G401 (cell line): ENCODE measurements around the gene PRKAA1. TPM values are rescaled to one million over a fixed set of nuclear protein-coding genes. Genes with fewer than 3 reads are reported as not detected.
"Not testable (repeated sequence)": the region's sequence is repeated elsewhere in the genome, so short reads cannot be mapped to it uniquely, and the experiment has no call there.

Experiments
- DNase-seq: peaks from one replicate; pipeline ENCODE4 v3.0.0-alpha.2; 2015; ENCODE audit warnings: low spot score
- in situ Hi-C: cut with HindIII; loops from 2 replicates; pipeline ENCODE4 v1.10.0; 2016; ENCODE audit warnings: low sequenced_read_pairs, mixed read lengths
- total RNA-seq: library from RNA; depleted of rRNA; stranded (reverse); fragments of >200 nt; shearing (Covaris generic); gene quantifications from 2 replicates; pipeline ENCODE4 v1.2.3, GENCODE V29; 2014

Gene PRKAA1
- total RNA-seq, 1 experiment from 2014 or later, result 74.8 TPM

DNA sequence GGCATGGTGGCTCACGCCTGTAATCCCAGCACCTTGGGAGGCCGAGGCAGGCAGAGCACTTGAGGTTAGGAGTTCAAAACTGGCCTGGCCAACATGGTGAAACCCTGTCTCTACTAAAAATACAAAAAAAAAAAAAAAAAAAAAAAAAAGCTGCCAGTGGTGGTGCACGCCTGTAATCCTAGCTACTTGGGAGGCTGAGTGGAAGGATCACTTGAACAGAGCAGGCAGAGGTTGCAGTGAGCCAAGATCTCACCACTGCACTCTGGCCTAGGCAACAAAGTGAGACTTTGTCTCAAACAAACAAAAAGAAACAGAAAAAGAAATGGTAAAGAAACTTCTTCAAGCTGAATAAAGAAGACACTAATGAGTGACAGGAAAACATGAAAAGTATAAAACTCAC, 11.5 kb downstream of the PRKAA1 start:
- in situ Hi-C loops, DNase-seq: not testable (repeated sequence)

DNA sequence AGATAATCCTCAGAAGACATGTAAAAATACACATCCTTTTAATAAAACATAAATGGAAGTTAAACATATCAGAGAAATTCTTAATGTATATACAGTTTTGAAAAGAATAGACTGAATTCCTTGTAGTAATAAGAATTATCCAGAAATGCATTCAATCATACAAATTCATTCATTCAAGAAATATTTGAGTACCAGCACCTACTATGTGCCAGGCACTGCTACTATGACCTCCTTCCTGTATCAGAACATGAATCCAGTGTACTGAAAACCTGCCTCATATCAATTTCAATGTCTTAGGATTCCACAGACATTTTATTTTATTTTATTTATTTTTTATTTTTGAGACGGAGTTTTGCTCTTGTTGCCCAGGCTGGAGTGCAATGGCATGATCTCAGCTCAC, 13.3 kb downstream of the PRKAA1 start:
- no peak for DNase-seq
- in situ Hi-C loops, result no loop called here

DNA sequence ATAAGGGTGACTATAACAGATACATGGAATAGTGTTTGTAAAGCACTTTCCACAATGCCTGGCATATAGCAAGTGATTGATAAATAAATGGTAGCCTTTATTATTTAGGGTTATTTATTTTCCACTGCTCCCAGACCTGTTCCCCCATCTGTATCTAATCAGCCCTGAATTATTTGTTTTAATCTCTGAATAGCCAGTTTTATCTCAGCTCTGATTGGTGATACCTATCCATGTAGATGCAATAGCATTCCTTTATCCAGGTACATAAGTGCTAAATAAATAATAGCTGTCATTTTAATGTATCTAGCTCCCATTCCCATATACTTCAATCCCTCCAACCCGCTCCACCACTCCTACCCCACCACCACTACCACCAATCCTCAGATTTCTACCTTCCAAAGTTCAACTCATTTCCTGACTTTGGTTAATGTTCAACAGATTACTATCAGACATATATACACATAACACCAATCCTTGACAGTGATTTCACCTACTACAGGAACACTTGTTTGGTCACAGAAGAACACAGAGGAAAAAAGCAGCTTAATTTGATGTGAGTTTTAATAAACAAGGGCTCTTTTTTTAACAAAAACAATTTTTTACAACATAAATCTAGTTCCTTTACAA, 14.0 kb downstream of the PRKAA1 start:
- DNase-seq, result no peak
- in situ Hi-C loops, result no loop called here

DNA sequence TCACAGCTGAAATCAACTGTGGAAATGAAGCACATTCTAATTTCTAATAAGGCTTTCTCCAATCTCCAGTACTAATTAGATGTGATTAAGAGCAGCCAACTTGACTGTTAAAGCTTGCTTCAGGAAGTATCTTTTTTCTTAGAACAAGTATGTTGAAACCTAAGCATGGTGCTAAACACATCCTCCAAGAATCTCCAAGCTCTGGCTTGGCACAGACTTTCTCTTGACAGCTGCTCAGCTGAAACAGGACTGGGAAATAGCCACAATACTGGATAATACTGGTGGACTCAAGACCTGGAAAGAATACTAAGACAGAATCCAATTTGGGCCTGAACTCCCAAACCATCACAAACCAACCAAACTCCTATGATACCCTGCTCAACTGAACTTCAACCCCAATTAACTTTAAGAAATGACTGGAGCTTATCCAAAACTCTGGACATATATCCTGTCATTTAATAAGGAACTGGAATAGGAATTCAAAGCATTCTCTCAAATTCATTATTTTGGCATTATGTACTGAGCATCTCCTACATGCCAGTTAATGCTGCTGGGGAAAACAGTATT, 16.2 kb downstream of the PRKAA1 start:
- peak; percentile 49 for DNase-seq
- in situ Hi-C loops, result no loop called here

DNA sequence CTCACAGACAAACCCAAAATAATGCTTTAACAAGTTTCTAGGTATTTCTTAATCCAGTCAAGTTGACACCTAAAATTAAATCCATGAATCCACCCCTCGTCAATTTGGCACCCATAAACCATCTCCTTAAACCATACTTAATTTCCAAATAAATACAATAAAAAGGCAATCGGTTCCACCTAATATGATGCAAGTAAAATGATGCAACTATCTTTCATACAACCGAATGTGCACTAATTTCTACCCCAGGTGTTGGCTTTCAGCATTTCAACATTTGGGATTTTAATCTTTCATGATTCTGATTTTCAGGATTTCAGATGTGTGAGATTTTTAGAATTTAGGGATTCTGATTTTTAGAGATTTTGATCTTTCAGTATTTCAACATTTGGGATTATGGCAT, 17.3 kb downstream of the PRKAA1 start:
- DNase-seq, result no peak
- in situ Hi-C loops, result no loop called here

DNA sequence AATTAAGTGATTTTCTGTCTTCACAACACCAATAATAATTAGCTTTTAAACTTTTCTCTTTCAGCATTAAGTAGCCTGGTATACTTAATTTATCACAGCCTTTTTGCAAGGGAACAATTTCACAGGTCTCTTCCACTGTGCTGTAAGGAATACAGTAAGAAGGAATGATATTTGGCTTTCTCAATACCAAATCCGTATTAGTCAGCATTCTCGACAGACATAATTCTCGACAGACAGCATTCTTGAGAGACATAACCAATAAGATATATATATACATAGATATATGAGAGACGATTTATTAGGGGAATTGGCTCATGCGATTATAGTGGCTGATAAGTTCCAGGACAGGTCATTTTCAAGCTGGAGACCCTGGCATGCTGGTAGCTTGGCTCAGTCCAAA, 18.0 kb downstream of the PRKAA1 start:
- DNase-seq, result no peak
- in situ Hi-C loops, result no loop called here

DNA sequence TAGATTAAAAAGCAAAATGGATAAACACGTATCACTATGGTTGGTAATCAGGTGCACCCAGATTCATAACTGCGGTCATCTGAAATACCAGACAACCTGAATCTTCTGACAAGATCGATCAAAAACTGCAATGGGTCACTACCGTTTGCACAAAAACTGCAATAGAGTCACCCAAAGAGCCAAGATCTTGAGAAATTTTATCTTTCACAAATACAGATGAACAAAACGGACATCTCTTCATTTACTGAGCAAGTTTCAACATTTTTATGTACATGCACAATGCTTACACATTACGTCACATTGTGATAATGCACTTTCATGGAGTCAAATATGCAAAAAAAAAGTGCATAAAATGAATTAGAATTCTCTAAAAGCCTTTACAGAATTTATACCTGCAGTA, 18.6 kb downstream of the PRKAA1 start:
- in situ Hi-C loops, result no loop called here
- no peak for DNase-seq

DNA sequence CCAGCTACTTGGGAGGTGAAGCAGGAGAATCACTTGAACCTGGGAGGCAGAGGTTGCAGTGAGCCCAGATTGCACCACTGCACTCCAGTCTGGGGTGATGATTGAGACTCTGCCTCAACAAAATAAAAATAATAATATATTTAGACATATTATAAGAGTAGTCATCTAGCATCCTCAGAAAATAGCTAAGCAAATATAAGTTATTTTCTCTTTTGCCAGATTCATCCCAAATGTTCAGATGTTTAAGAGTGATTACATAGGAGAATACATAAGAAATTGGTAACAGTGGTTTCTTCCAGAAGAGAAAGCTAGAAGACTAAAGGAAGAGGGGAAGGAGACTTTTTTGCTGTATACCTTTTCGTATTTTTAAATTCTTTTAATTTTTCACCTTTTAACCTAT, 20.0 kb downstream of the PRKAA1 start:
- in situ Hi-C loops, result no loop called here
- DNase-seq, result no peak

DNA sequence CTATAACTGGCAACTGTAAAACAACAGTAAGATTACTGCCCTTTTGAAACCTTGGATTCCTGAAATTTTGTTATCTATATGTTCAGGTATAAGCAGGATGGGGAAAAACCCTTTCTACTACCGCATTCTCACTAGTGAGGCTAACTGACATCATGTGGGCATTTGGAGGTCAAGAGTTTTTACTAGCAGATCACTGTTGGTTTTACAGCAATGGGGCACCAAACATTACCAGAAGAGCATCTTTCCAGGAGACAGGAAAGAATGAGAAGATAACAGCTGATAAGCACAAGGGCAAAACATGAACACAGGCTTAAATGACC, 21.6 kb downstream of the PRKAA1 start:
- no peak for DNase-seq
- in situ Hi-C loops, result no loop called here

DNA sequence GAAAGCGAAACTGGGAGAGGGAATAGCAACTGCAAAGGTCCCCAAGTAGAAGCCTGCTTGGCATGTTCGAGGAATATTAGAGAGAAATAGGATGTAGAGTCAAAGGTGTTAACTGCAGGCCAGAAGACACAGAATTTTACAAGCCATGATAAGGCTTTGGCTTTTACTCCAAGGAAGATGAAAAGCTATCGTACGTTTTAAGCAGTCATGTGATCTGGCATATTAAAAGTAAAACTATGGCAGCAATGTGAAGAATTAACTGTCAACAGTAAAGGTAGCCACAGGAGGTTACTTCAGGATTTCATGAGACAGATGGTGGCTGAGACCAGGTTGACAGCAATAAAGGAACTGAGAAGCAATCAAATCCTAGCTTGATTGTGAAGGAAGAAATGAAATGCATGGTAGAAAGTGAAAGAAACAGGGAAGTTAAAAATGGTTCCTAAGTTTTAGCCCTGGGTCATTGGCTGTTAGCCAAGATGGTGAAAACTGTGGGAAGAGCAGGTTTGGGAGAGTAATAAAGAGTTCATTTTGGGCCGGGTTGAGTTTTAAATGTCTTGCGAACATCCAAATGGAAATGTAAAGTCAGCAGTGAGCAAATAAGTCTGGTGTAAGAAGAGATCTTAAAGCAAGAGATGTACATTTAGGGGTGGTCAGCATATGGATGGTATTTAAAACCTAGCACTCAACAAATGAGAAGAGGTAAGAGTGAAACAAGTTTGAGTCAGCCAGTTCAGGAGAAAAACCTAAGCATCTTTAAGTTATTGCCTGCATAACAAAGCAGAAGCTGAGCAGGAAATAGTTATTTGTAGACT, 22.1 kb downstream of the PRKAA1 start:
- in situ Hi-C loops, result no loop called here
- peak; percentile 19 for DNase-seq

DNA sequence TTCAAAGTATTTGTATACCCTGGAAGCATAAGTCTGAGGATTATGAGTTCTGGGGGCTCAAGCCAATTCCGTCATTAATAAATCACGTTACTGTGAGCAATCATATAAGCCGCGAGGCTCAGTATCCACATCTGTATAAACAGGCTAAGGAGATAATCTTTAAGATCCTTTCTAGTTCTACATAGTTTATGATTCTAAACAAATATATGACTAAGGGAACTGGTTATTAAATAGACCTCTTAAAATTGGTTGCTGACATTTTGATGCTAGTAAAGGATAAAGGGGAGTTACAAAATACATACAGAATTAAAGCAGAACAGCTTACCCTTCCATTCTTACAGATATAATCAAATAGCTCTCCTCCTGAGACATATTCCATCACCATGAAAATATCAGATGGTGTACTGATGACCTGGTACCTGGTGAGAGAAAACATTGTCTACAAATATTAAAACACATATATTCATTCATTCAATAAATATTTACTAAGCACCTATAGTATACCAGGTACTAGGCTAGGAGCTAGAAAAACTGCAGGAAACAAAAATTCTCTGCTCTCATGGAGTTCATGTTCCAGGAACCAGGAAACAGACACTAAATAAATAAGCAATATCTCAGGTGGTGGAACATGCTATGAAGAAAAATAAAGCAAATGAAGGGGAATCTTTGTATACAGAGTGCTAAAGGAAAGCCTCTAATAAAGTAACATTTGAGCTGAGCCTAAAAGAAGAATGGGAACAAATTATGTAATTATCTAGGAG, 22.9 kb downstream of the PRKAA1 start:
- DNase-seq, result no peak
- in situ Hi-C loops, result no loop called here

DNA sequence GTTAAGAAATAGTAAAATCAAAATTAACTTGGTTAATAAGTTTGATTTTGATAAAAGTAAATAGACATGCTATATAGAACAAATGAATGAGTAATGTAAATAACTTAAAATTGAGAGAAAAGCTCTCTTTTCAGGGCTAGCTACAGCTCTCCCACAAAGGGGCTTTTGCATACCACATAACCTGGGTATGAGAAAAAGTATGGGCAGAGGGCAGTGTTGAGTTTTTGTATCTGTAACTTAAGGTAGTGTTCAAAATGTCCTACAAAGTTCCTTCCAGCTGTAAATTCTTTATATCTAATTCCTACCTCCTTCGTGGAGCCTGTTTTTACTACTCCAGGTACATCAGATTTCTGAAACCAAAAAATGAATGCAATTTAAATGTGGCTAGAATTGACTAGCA, 23.6 kb downstream of the PRKAA1 start:
- in situ Hi-C loops, result no loop called here

DNA sequence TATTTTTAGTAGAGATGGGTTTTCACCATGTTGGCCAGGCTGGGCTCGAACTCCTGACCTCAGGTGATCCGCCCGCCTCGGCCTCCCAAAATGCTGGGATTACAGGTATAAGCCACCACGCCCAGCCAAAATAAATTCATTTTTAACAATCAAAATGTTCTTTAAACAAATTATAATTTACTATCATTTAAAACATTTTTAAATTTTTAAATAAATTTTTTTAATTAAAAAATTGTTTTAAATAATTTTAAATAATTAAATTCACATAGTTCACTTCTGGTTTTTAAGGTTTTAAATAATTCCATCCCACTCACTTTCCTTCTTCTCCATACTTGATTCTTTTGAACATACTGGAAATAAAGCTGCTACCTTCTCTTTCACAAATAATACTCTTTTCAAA, 27.4 kb downstream of the PRKAA1 start:
- in situ Hi-C loops, result no loop called here
- no peak for DNase-seq

More for the DNA sequence above, 23.6 kb downstream of the PRKAA1 start:
- DNase-seq, result no peak

DNA sequence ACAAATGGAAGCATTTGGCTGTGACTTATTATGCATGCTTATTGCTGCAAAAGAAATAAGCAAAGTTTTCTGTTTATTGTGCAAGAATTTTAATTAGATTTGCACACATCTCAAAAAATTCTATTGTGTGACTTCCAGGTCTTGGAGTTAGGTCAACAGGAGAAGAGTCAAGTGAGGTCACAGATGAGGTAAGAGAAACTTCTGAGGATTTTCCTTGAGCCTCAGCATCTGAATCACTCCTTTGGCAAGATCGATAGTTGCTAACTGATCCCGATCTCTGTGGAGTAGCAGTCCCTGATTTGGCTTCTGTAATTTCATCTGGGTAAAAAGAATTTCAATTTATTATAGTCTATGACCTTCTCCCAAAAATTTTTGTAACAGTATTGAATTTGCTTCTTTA, 35.5 kb downstream of the PRKAA1 start:
- in situ Hi-C loops, result no loop called here
- DNase-seq, result no peak

DNA sequence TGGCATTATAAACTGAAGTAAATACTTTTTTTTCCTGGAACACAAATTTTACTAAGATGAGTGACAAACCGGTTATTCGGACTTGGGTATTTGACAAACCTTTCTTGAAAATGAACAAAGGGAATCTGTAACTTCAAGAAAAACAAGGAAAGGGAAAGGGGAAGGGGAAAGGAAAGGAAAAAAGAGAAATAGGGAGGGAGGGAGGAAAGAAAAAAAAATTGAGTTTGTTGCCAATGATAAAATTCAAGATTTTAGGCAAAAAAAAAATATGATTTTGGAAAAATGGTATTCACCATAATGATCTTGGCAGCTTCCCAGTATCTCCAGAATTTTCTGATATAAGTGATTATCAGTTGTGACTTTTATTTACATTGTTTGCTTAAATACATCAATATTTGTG, 40.8 kb downstream of the PRKAA1 start:
- in situ Hi-C loops, result no loop called here
- no peak for DNase-seq

DNA sequence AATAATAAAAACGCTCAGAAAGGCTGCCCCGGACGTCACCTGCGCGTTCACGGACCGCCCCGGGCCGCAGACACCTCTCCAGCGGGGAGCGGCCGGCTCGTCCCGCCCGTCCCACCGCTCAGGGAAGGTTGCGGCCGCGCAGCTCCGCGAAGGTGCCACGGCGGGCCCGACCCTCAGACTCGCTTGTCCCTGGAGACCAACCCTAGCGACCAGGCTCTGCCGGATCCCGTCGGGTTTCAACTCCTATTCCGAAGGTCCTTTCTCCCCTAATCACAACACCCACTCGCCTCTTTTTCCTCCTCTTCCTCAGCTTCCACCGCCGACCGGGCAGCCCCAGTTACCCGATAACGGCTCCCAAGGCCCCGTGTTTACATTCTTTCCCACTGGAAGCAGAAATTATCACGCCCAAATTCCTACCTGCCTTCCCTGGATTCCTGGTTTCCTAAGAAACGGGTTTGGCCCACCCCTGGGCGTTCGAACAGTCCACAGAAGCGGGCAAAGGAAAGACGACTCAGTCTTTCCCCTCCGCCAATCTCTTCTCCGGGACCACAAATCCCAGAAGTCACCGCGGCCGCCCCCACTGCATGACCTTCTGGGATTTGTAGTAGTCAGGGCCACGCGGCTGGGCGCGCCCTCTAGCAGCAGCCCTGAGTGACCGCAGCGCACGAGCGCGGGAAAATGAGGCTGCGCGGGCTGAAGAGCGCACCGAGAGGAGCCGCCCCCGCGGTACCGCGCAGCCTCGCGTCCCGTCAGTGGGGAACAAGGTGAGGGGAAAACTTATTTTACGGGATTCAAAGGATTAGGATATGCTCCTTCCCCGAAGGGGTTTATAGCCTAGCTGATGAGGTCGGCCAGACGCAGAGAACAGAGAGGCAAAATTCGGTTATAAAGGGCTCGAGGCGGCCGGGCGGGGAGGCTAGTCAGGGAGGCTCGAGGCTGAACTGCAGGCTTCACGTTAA, 42.5 kb downstream of the PRKAA1 start, which contains the start of gene TTC33:
Gene TTC33, minus strand, starts transcription at position 555 of the 959 bp plus-strand sequence. CDS start 8,943 bp downstream, outside the sequence.
- peak; percentile 96 for DNase-seq
- in situ Hi-C loops, result no loop called here

DNA sequence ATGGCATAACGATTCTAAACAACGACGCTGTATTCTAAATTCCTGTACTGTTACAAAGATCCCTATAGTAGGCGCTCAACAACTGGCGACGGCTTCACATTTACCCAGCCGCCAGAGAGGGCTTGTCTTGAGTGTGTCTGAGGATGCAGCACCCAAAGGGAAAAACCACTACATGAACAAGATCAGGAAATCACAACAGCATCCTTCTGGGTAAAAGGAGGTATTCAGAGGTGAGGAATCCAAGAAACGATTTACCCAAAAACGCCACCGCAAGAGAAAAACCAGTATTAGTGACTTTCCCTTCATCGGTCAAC, 43.1 kb downstream of the PRKAA1 start:
- DNase-seq, result peak; percentile 91
- in situ Hi-C loops, result no loop called here

DNA sequence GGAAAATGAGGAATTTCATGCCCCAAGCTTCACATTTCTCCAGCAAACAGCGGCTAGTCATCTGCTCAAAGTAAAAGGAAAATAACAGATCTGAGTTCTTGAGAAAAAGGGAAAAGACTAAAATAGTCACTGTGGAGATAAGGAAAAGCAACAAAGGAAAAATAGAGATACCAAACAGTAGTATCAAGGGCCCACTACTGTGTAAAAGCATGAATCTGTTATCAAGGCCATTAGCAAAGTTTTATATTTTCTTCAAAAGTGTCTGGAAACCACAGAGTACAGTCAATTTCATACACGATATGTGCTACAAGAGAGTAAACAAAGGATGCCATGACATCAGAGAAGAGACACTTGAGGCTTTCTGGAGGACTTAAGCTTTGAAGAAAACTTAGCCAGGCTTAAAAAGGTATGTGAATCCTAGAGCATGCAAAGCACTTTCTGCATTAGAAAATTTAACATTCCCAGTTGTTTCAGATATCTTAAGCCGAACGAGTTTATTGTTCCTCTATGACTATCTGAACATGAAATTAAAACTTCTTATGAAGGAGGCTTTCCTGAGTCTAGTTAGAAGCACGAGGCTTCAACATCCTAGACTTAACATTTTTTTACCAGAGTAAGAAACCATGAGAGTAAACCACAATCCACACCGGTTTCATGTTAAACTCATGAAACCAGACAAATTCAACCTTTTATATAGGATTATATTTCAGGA, 43.6 kb downstream of the PRKAA1 start:
- in situ Hi-C loops, result no loop called here

More for the DNA sequence above, 43.6 kb downstream of the PRKAA1 start:
- DNase-seq, result no peak
